HG03378 (cell line): ENCODE data around the gene CYP2J2.
"Not testable (repeated sequence)": the region's sequence is repeated elsewhere in the genome, so short reads cannot be mapped to it uniquely, and the experiment has no call there.

Source experiments
- ATAC-seq: cut with Tn5 transposase; IDR thresholded peaks from one replicate; pipeline ENCODE4 v1.9.1; 2021; ENCODE audit warnings: mild to moderate bottlenecking, moderate library complexity; ENCODE audit not compliant: unreplicated experiment

The CYP2J2 gene

DNA sequence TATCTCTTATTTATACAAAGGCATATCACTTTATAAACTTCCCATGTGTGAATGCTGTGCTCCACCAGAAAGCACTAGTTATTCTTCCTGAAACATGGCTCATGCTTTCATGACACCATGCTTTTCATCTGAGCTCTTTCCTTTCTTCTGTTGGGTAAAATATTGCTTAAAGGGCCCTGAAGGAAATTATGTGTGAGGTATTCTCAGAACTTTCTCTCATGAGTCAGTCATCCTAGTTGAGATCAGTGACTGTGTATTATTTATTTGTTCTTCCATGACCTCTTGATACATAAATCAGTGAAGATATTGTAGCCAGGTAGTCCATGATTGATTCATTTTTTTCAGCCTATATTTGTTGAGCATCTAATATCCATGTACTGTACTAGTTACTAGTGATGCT lies 54.8 kb downstream of the CYP2J2 start:
- ATAC-seq: no peak

DNA sequence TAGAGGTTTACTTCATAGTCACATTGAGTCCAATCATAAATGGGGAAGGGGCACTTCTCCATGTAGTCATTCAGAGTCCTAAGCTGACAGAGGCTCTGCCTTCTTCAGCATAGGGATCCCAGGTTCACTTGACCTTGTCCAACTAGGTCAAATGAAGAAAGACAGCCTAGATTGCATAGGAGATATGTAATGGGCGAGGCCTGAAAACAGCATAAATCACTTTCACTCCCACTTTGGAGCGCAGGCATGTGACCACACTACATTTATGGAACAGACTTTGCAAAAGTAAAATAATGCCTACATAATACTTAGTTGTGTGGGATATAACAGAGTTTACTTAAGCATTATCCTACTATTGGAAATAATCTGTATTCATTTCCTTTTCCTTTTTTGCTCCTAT lies 60.1 kb downstream of the CYP2J2 start:
- ATAC-seq: no peak

DNA sequence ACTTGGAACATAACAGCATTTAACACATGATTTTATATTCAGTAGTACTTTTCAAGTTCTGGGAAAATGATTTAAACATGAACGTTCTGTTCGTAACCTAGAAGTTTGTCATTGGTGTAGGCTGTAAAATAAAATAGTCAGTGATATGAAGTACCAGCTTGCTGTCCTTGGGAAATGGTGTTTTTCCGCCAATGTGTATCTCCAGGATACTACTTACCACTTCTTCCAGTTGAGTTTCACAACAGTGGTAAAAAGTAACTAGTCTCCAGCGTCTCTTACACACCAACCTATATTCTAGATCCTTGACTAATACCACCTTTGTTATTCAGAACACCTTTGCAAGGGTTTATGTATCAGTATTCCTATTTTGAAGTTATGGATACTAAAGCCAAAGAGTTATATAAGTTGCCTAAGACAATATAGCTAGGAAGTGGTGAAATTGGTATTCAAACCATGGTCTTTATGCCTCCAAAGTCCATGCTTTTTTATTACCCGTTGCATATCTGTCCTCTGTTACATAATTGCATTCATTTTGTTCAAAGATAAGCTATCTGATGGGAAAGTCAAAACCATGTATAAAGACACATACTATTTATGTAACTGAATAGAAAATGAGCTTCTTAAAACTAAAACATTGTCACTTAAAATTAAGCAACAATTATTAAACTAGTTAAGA lies 68.8 kb downstream of the CYP2J2 start:
- ATAC-seq: no peak

DNA sequence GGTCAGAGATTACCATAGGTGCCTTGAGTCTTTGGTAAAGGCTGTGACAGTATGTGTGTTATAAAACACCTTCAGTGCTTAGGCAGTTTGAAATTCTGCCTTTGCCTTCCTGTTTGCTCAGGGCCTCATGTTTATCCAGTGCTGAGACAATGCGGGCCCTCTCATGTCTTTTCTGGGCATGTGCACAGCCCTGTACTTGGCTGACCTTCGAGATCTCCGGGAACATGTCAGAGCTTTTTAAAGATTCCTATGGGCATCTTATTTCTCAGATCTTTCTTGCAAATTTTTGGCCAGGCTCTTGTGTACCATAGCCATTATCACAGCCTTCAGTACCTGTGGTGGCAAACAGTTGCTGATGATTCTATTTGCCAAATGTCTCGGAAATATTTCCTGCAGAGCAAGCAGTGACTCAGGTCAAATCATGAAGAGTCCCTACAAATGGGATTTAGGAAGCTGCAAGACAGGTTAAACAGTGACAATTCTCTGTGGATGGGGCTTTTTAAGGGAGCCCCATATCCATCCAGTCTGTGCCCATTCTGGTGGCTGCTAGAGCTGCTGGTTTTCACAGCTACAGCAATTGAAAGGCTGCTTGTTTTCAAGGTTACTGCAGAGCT lies 69.7 kb downstream of the CYP2J2 start:
- no peak for ATAC-seq

DNA sequence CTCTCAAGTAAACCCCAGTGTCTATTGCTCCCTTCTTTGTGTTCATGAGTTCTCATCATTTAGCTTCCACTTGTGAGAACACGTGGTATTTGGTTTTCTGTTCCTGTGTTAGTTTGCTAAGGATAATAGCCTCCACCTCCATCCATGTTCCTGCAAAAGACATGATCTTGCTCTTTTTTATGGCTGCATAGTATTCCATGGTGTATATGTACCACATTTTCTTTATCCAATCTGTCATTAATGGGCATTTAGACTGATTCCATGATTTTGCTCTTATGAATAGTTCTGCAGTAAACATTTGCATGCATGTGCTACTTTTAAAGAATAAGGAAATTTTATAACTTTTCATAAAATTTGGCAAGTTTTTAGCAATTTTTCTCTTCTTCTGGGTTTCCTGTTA lies 71.3 kb downstream of the CYP2J2 start:
- ATAC-seq: not testable (repeated sequence)

DNA sequence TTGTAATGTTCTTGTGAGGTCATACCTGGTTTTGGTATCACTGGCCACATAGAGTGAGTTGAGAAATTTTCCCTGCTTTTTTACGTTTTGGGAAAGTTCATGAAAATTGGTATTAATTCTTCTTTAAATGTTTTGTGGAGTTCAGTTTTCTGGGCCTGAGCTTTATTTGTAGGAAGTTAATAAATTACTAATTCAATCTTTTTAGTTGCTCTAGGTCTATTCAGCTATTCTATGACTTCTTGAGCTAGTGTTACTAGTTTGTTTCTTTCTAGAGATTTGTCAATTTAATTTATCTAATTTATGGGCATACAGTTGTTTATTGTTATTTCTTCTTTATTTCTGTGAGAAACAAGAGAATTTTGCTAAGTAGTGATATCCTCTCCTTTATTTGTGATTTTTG lies 74.5 kb downstream of the CYP2J2 start:
- ATAC-seq: no peak

DNA sequence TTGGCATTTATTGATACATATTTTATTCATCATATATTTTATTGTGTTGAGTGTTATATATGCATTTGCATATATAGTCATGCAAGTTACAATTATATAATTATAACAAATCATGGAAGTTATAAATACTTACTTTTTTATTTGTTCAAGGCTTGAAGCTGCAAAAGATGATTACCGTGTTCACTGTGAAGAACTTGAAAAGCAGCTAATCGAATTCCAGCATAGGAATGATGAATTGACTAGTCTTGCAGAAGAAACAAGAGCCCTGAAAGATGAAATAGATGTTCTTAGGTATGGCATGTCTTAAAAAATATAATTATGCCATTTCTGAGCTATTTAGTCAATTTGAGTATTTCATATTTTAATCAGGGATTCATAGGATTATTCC lies 79.7 kb downstream of the CYP2J2 start:
- no peak for ATAC-seq

DNA sequence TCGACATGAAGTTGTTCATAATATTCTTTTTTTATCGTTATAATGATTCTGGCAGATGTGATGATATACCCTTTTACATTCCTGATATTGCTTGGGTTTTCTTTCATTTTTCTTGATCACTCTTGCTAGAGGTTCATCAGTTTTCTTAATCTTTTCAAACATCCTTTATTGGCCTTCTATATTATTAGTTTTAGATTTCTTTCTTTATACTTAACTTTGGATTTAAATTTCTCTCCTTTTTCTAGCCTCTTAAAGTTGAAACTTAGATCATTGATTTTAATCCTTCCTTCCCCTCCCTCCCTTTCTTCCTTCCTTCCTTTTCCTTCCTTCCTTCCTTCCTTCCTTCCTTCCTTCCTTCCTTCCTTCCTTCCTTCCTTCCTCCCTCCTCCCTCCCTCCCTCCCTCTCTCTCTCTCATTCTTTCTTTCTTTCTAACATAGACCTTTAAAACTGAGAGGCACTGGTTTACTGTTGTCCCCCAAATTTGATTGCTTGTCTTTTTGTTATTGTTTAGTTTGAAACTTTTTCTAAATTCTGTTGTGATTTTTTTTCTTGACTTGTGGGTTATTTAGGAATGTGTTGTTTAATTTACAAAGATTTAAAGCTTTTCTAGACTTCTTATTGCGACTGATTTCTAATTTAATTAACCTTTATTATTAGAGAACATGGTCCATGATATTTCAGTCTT lies 80.2 kb downstream of the CYP2J2 start:
- no peak for ATAC-seq

DNA sequence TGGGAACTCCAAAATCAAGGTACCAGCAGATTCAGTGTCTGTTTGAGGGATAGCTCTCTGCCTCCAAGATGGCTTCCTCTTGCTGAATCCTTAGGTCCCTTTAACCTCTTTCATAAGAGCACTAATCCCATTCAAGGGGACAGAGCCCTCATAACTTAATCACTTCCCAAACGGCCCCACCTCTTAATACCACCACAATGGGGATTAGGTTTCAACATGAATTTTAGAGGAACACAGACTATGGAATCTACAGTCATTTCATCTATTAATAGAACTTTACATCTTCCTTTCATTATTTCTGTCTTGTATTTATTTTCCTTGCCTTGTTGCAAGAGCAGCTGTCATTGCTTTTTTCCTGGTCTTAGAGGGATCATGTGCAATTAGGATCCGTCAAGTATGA lies 81.5 kb downstream of the CYP2J2 start:
- no peak for ATAC-seq
